H1 (cell line): ENCODE data around the gene NRN1L. TPM values are rescaled to one million over a fixed set of nuclear protein-coding genes. Genes with fewer than 3 reads are reported as not detected.
"Not testable (repeated sequence)": the region's sequence is repeated elsewhere in the genome, so short reads cannot be mapped to it uniquely, and the experiment has no call there.

Source experiments
- CTCF ChIA-PET: fragments of 300-600 bp; sonication (Branson Sonifier 250); formaldehyde crosslinking; loops from one replicate; lab custom pipeline; 2021; ENCODE audit not compliant: partially characterized antibody; lab: Charles Lee
- POLR2A ChIA-PET: fragments of 300-600 bp; sonication (Branson Sonifier 250); formaldehyde crosslinking; loops from one replicate; lab custom pipeline; 2021; ENCODE audit warnings: inconsistent platforms; ENCODE audit not compliant: partially characterized antibody; lab: Charles Lee
- DNase-seq, 2 experiments: peaks; one replicate each; pipeline versions ENCODE4 v3.0.0 to v3.0.0-alpha.2; 2010 to 2022; ENCODE audit warnings: low spot score in 2 of 2, low read depth in 1 of 2, mixed read lengths in 1 of 2
- FAIRE-seq: peaks from 2 replicates; lab custom pipeline; 2011; peaks lifted over from hg19 to GRCh38; lab: Jason Lieb, UNC
- H2AFZ ChIP-seq: 2 replicates; pipeline ENCODE4 v1.8.1; 2012; ENCODE audit warnings: low read length, inconsistent platforms
- H2AK5ac ChIP-seq: 2 replicates; pipeline ENCODE4 v1.6.1; 2013; ENCODE audit warnings: low read depth, low read length
- H2BK120ac ChIP-seq: replicated peaks from 2 replicates; pipeline ENCODE3; 2013; ENCODE audit warnings: low read depth, low read length, inconsistent platforms
- H2BK12ac ChIP-seq: 2 replicates; pipeline ENCODE4 v1.6.1; 2013; ENCODE audit warnings: low read depth, low read length
- H2BK15ac ChIP-seq: 2 replicates; pipeline ENCODE4 v1.6.1; 2013; ENCODE audit warnings: low read length
- H2BK20ac ChIP-seq: 2 replicates; pipeline ENCODE4 v1.6.1; 2013; ENCODE audit warnings: low read length
- H2BK5ac ChIP-seq: 2 replicates; pipeline ENCODE4 v1.6.1; 2013; ENCODE audit warnings: low read depth, low read length
- H3K14ac ChIP-seq: 2 replicates; pipeline ENCODE4 v1.6.1; 2013; ENCODE audit warnings: inconsistent platforms; ENCODE audit not compliant: insufficient read length
- H3K18ac ChIP-seq: 2 replicates; pipeline ENCODE4 v1.6.1; 2013; ENCODE audit warnings: low read length; ENCODE audit errors: extremely low read depth
- H3K23ac ChIP-seq: 2 replicates; pipeline ENCODE4 v1.6.1; 2013; ENCODE audit warnings: inconsistent platforms; ENCODE audit not compliant: insufficient read length
- H3K23me2 ChIP-seq: 2 replicates; pipeline ENCODE4 v1.6.1; 2013; ENCODE audit warnings: low read depth, low read length
- H3K27ac ChIP-seq: 2 replicates; pipeline ENCODE4 v1.6.1; 2011; ENCODE audit warnings: low read depth, low read length, inconsistent platforms
- H3K27me3 ChIP-seq, 4 experiments: replicated peaks in 1 of 4; 1 replicate in 1 of 4; 2 replicates in 3 of 4; pipeline versions ENCODE4 v1.6.1 to v1.8.1; 2011 to 2013; ENCODE audit warnings: low read length in 3 of 4, mild to moderate bottlenecking in 3 of 4, inconsistent platforms in 2 of 4, mixed read lengths in 2 of 4, moderate library complexity in 1 of 4; ENCODE audit not compliant: control insufficient read depth in 3 of 4, insufficient read depth in 3 of 4; ENCODE audit errors: extremely low read depth in 1 of 4
- H3K36me3 ChIP-seq, 4 experiments: 2 replicates each; pipeline versions ENCODE4 v1.6.1 to v1.8.1; 2011 to 2013; ENCODE audit warnings: mild to moderate bottlenecking in 4 of 4, low read length in 3 of 4, moderate library complexity in 2 of 4, control low read depth in 1 of 4, inconsistent platforms in 1 of 4; ENCODE audit not compliant: insufficient read depth in 4 of 4, control insufficient read depth in 2 of 4
- H3K4ac ChIP-seq: replicated peaks from 2 replicates; pipeline ENCODE3; 2013; ENCODE audit warnings: low read length, low read depth, mixed read lengths, inconsistent platforms; ENCODE audit not compliant: insufficient read length
- H3K4me1 ChIP-seq, 4 experiments: replicated peaks in 1 of 4; 1 replicate in 1 of 4; 2 replicates in 3 of 4; pipeline versions ENCODE4 v1.6.1 to v1.8.1; 2011 to 2013; ENCODE audit warnings: low read length in 3 of 4, inconsistent platforms in 2 of 4, mixed read lengths in 1 of 4; ENCODE audit not compliant: insufficient read depth in 4 of 4, control insufficient read depth in 3 of 4
- H3K4me2 ChIP-seq, 2 experiments: 2 replicates each; pipeline versions ENCODE4 v1.6.1 to v1.8.1; 2011 to 2013; ENCODE audit warnings: low read depth in 2 of 2, low read length in 2 of 2, control low read depth in 1 of 2, inconsistent platforms in 1 of 2, mild to moderate bottlenecking in 1 of 2; ENCODE audit not compliant: insufficient read depth in 1 of 2
- H3K4me3 ChIP-seq, 4 experiments: fragments of 200-600, 300-600 bp in 1 of 4; sonication (generic), shearing (Covaris generic), sonication (Bioruptor Twin) in 1 of 4; 2 replicates each; pipeline versions ENCODE4 v1.5.1 to v1.8.1; 2011 to 2016; ENCODE audit warnings: low read length in 4 of 4, low read depth in 3 of 4, control low read depth in 2 of 4, inconsistent platforms in 2 of 4, mild to moderate bottlenecking in 2 of 4, mixed read lengths in 1 of 4, moderate library complexity in 1 of 4; ENCODE audit not compliant: insufficient read depth in 2 of 4; ENCODE audit errors: extremely low read depth in 1 of 4
- H3K56ac ChIP-seq: replicated peaks from 2 replicates; pipeline ENCODE3; 2013; ENCODE audit warnings: low read depth, mild to moderate bottlenecking, mixed read lengths, low read length, inconsistent platforms; ENCODE audit not compliant: insufficient read length
- H3K79me1 ChIP-seq: 2 replicates; pipeline ENCODE4 v1.6.1; 2013; ENCODE audit warnings: low read depth, low read length, control low read depth
- H3K79me2 ChIP-seq, 2 experiments: 2 replicates each; pipeline versions ENCODE4 v1.6.1 to v1.8.1; 2012 to 2013; ENCODE audit warnings: low read length in 2 of 2, mild to moderate bottlenecking in 2 of 2, inconsistent platforms in 1 of 2; ENCODE audit not compliant: insufficient read depth in 2 of 2, control insufficient read depth in 1 of 2
- H3K9ac ChIP-seq, 4 experiments: replicated peaks in 1 of 4; 1 replicate in 1 of 4; 2 replicates in 3 of 4; pipeline versions ENCODE4 v1.6.1 to v1.8.1; 2011 to 2013; ENCODE audit warnings: low read depth in 3 of 4, low read length in 3 of 4, control low read depth in 2 of 4, mild to moderate bottlenecking in 2 of 4, moderate library complexity in 2 of 4, inconsistent platforms in 1 of 4; ENCODE audit errors: extremely low read depth in 1 of 4
- H3K9me3 ChIP-seq, 2 experiments: 2 replicates each; pipeline versions ENCODE4 v1.6.1 to v1.8.1; 2012 to 2013; ENCODE audit warnings: mild to moderate bottlenecking in 2 of 2, moderate library complexity in 2 of 2, control low read depth in 1 of 2, inconsistent platforms in 1 of 2, low read depth in 1 of 2, low read length in 1 of 2, mixed read lengths in 1 of 2; ENCODE audit not compliant: insufficient read depth in 2 of 2
- H4K20me1 ChIP-seq, 2 experiments: replicated peaks in 1 of 2; 2 replicates each; pipeline versions ENCODE3 to v1.8.1; 2011 to 2013; ENCODE audit warnings: inconsistent platforms in 2 of 2, low read length in 2 of 2, mild to moderate bottlenecking in 1 of 2; ENCODE audit not compliant: insufficient read depth in 2 of 2, control insufficient read depth in 1 of 2
- H4K5ac ChIP-seq: 2 replicates; pipeline ENCODE4 v1.6.1; 2013; ENCODE audit warnings: low read length, low read depth, mixed read lengths, inconsistent platforms; ENCODE audit not compliant: insufficient read length
- H4K8ac ChIP-seq: 2 replicates; pipeline ENCODE4 v1.8.0; 2013; ENCODE audit warnings: mild to moderate bottlenecking, moderate library complexity, low read length, inconsistent platforms; ENCODE audit not compliant: insufficient read depth; ENCODE audit errors: extremely low read depth
- H4K91ac ChIP-seq: replicated peaks from 2 replicates; pipeline ENCODE3; 2013; ENCODE audit warnings: low read length, mixed read lengths, inconsistent platforms; ENCODE audit not compliant: insufficient read length
- GTF2F1 ChIP-seq: IDR thresholded peaks from 2 replicates; pipeline ENCODE4 v1.6.1; 2012; ENCODE audit warnings: low read depth, low read length, improper control_type of control experiment, borderline replicate concordance
- HDAC2 ChIP-seq, 2 experiments: fragments of 300-600 bp in 1 of 2; sonication (generic) in 1 of 2; IDR thresholded peaks; 2 replicates each; pipeline ENCODE4 v1.6.1; 2011 to 2012; ENCODE audit warnings: low read depth in 2 of 2, low read length in 2 of 2, mild to moderate bottlenecking in 2 of 2, moderate library complexity in 2 of 2, borderline replicate concordance in 1 of 2, inconsistent platforms in 1 of 2
- ZNF274 ChIP-seq: IDR thresholded peaks from 2 replicates; pipeline ENCODE4 v1.7.0; 2012; ENCODE audit warnings: low read length, borderline replicate concordance; ENCODE audit errors: extremely low read depth
- WGBS, 2 experiments: shearing (Covaris generic) in 1 of 2; methylation state at CpG; one replicate each; pipeline versions ENCODE4 v1.1.6 to v1.1.7; 2013 to 2015; ENCODE audit warnings: low lambda C conversion rate in 2 of 2, mixed read lengths in 2 of 2, inconsistent platforms in 1 of 2, low coverage in 1 of 2, missing lambda C conversion rate in 1 of 2; ENCODE audit not compliant: insufficient replicate concordance in 2 of 2, insufficient coverage in 1 of 2, insufficient read length in 1 of 2; ENCODE audit errors: extremely low coverage in 1 of 2, missing lambda C conversion rate in 1 of 2; 5-methylcytosine and 5-hydroxymethylcytosine counted together
- polyA plus RNA-seq, 7 experiments: library from polyadenylated mRNA; depleted of rRNA in 3 of 7; stranded (reverse) in 5 of 7; unstranded in 2 of 7; fragments of >200 nt in 5 of 7; fragments of 200-250 nt in 2 of 7; gene quantifications; 1 replicate in 5 of 7; 2 replicates in 1 of 7; 4 replicates in 1 of 7; pipeline versions ENCODE4 v1.2.1 to v1.2.3, GENCODE V29; 2011 to 2013; ENCODE audit warnings: missing spikeins in 2 of 7, mixed read lengths in 2 of 7
- total RNA-seq: library from RNA; stranded (reverse); fragmentation: NEBNext Ultra II Directional; extraction: Animal tissue kit (Norgen Biotek cat#: 25700); gene quantifications from 2 replicates; pipeline ENCODE4 v1.2.1, GENCODE V29; 2021

The NRN1L gene
- total and polyA plus RNA-seq, 2 of the 8 experiments (the other 6 are each of a cell fraction or from before 2014, with no cell fraction given), result 4.1 to 35.2 TPM

DNA sequence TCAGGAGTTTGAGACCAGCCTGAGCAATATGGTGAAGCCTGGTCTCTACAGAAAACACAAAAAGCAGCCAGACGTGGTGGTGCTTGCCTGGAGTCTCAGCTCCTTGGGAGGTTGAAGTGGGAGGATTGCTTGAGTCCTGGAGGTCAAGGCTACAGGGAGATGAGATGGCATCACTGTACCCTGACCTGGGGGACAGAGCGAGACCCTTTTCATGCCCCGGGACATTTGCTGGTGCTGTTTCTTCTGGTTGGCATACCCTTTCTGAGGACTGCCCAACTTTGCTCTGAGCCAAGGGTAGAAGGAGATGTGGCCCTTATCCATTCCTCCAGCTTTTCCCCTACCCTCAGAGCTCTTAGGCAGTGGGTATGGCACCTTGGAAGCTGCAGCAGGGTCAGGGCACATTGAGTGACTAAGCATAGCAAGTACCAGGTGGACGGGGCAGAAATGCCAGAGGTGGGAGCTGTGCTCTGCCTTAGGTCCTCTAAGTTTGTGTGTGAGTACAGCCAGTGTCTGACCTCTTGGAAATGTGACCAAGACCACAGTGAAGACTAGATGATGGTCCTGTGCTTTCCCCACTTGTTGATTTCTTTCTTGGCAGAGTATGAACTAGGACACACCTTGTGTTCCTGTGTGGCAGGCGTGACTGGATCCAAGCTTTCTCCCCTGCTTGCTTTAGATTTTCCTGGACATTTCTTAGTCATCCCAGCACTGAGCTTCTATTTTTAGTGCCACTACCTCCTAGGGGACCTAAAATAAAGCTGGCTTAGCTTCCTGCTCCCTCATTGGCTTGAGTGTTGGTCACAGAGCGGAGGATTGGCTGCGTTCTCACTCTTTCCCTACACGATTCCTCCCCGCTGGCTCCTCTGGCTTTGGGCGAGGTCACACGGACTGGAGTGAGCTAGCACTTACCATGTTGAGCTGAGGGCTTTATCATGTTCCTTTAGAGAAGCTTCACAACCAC, 21.8 kb upstream of the NRN1L start (continued):
- TF ChIP-seq HDAC2 (IDR thresholded peaks at IDR 0.05; ENCODE audit: borderline replicate concordance in 1 of 2, low read depth in 2 of 2, low read length in 2 of 2) (no peak), ZNF274 (no peak), GTF2F1 (no peak)

DNA sequence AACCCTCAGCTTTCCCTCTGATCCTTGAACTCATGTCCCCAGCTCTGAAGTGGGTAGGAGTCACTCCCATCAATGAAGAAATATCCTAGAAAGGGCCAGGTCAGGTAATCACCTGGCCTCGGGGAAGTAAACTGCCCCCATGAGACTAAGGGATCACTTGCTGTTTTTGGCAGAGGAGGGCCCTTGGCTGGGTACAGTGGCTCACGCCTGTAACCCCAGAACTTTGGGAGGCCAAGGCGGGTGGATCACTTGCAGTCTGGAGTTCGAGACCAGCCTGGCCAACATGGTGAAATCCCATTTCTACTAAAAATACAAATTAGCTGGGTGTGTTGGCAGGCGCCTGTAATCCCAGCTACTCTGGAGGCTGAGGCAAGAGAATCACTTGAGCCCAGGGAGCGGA, 20.6 kb upstream of the NRN1L start:
- H2BK12ac ChIP-seq, result not testable (repeated sequence)
- CTCF ChIA-PET, result interaction anchor here (1.6 to 12.2 kb wide), 7 partner anchors 9 to 52 kb away, joined by 5 to 123 read pairs (median 17); partner anchors contain the start of genes CENPT, NRN1L and NUTF2

More for the DNA sequence above, 20.6 kb upstream of the NRN1L start:
- not testable (repeated sequence) for H2BK20ac ChIP-seq, H3K18ac ChIP-seq, H3K4me1 ChIP-seq, H3K27me3 ChIP-seq, H3K4me2 ChIP-seq, H2BK120ac ChIP-seq, H2BK15ac ChIP-seq, DNase-seq, H3K27ac ChIP-seq, H3K9me3 ChIP-seq, H2AFZ ChIP-seq, H4K5ac ChIP-seq, H3K4me3 ChIP-seq, H3K9ac ChIP-seq, H2AK5ac ChIP-seq, H3K23ac ChIP-seq, H2BK5ac ChIP-seq, H3K23me2 ChIP-seq, H4K8ac ChIP-seq, H3K14ac ChIP-seq, H3K4ac ChIP-seq, H3K56ac ChIP-seq, FAIRE-seq, H4K91ac ChIP-seq
- peaks cover 12 to 49% (median 20%) of the 10 kb centered on the region in 4 experiments; a peak in 7 of 8 replicates for H3K36me3 ChIP-seq
- WGBS, 2 experiments, result 87% methylated on average over 6 of the region's 6 CpGs; no CpG with 5 or more reads in 1 of the 2 experiments
- H3K79me2 ChIP-seq, result peaks cover 8 to 48% of the 10 kb centered on the region in 2 experiments
- POLR2A ChIA-PET, result interaction anchor here (0.7 to 7.0 kb wide), 4 partner anchors 9 to 71 kb away, joined by 3 to 100 read pairs (median 6); partner anchors contain the start of genes CENPT, EDC4 and NUTF2
- H4K20me1 ChIP-seq, result peaks cover 21 to 42% of the 10 kb centered on the region in 2 experiments
- peaks cover 35% of the 10 kb centered on the region for H3K79me1 ChIP-seq
